ENCODE results near the gene CYBRD1.
"Not testable (repeated sequence)": the region's sequence is repeated elsewhere in the genome, so short reads cannot be mapped to it uniquely, and the experiment has no call there.

CYBRD1 gene, protein sequence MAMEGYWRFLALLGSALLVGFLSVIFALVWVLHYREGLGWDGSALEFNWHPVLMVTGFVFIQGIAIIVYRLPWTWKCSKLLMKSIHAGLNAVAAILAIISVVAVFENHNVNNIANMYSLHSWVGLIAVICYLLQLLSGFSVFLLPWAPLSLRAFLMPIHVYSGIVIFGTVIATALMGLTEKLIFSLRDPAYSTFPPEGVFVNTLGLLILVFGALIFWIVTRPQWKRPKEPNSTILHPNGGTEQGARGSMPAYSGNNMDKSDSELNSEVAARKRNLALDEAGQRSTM

GRCh38 chr2:171522052-171522787 is at the start of gene CYBRD1:
Gene CYBRD1, plus strand, starts transcription at chr2:171522474. Its CDS starts 72 bp downstream, at chr2:171522546.
- DNase-seq (ENCODE audit: low spot score): peak; percentile 77

- no peak for DNase-seq (ENCODE audit: low spot score)
Observed at GRCh38 chr2:171475979-171476378, 46.3 kb upstream of the CYBRD1 start.

- DNase-seq (ENCODE audit: low spot score): no peak
Observed at GRCh38 chr2:171478345-171478744, 43.9 kb upstream of the CYBRD1 start.

DNA sequence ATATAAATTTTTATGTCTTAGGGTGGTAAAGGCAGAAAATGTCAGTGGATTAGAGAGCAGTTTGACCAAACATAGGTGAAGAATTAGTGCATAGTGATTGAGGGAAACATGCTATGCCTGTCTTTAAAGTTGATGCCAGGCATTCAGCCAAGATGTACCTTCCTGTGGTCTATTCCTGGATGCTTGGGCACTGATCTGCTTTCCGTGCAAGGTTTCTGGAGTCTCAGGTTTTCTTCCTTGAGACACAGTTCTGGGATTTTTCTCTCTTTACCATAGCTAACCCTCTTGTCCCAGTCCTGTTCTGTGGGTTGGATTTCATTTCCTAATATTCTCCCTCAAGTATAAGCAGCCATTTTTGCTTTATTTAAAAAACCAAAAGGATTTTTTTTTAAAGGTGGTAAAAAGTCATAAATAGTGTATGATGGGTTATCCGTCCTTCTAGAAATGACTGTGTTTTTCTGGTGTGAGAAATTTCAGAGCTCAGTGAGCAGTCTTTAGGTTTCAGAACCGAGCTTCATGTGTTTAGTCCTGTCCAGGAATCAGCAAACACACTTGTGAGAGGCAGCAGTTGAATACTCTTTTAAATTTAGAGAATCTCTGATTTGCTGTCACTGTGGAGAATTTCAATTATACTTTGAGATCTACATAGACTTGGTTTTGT is 43.0 kb upstream of the CYBRD1 start:
- no peak for DNase-seq (ENCODE audit: low spot score)

GRCh38 chr2:171480908-171481307 is 41.4 kb upstream of the CYBRD1 start:
- no peak for DNase-seq (ENCODE audit: low spot score)

GRCh38 chr2:171482308-171482707 is 40.0 kb upstream of the CYBRD1 start:
- no peak for DNase-seq (ENCODE audit: low spot score)

GRCh38 chr2:171482877-171483276 is 39.4 kb upstream of the CYBRD1 start:
- DNase-seq (ENCODE audit: low spot score): no peak

DNA sequence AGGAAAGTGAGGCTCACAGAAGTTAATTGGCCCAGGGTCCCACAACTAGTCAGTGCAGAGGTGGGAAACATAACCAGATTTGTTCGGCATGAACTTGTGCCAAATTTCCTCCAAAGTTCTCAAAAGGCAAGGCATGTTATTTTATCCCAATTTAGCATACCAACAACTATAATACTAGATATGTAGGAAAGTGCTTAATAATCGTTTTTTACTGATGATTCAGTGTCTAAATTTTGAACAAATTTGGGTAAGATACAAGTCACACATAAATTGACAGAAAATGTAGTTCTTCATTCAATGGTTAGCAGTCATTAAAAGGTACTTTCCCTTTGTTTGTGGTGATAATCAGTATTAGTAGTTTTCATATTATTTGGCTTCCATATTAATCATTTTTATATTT is 38.5 kb upstream of the CYBRD1 start:
- DNase-seq (ENCODE audit: low spot score): no peak

DNA sequence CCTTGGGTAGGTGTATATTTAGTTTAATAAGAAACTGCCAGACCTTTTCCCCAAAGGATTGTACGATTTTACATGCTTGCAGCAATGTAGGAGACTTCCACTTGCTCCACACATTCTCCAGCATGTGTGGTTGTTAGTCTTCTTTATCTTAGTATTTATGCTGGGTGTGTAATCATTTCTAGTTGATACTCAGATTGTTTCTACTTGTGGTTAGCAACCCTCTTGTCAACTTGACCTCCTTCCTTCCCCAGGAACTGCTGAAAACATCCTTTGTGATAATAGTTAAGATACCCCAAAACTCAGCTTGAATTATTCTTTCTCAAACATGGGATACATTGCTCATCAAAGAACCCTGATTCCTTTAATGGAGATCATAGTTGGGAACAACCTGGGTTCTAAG is 37.2 kb upstream of the CYBRD1 start:
- no peak for DNase-seq (ENCODE audit: low spot score)

DNA sequence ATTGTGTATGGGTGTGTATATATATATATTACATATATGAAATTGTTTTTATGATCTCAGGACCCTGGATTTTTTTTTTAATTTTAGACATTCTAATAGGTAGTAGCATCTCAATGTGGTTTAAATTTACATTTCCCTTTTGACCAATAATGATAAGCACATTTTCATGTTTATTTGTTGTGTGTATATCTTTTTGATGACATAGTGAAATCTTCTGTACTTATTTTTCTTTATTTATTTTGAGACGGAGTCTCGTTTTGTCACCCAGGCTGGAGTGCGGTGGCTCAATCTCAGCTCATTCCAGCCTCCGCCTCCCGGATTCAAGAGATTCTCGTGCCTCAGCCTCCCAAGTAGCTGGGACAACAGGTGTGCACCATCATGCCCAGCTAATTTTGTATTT is 35.1 kb upstream of the CYBRD1 start:
- no peak for DNase-seq (ENCODE audit: low spot score)

DNA sequence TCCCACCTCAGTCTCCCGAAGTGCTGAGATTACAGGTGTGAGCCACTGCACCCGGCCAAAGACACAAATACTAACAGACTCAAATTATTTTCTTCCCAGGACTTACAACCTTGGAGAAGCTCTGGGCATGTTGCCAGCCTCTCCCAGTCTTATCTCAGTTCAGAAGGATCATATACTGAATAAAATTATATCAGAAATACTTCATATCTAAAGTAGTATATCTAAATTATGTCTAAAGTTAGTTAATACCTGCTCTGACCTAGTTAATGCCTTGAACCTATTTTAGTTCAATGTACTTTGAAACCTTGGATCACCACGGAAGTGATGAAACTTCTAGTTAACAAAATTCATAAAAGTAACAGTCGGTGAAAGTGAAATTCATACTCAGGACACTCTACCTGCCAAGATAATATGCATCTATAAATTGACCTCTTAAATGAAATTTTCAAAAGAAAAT is 34.4 kb upstream of the CYBRD1 start:
- DNase-seq (ENCODE audit: low spot score): no peak

GRCh38 chr2:171490577-171490976 is 31.7 kb upstream of the CYBRD1 start:
- no peak for DNase-seq (ENCODE audit: low spot score)

- DNase-seq (ENCODE audit: low spot score): no peak
Observed at GRCh38 chr2:171491292-171491691, 31.0 kb upstream of the CYBRD1 start.

- no peak for DNase-seq (ENCODE audit: low spot score)
Observed at GRCh38 chr2:171492664-171493063, 29.6 kb upstream of the CYBRD1 start.

- not testable (repeated sequence) for DNase-seq (ENCODE audit: low spot score)
Observed at GRCh38 chr2:171497664-171498063, 24.6 kb upstream of the CYBRD1 start.

DNA sequence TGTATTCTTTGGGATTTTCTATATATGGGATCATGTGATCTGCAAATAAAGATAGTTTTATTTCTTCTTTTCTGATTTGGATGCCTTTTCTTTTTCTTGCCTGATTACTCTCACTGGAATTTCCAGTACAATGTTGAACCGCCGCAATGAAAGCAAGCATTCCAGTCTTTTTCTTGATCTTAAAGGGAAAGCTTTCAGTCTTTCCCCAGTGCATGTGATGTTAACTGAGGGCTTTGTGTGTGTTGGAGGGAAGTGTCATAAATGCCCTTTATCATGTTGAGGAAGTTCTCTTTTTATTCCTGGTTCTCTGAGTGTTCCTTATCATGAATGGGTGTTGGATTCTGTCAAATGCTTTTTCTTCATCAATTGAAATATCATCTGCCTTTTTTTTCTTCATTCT is 16.9 kb upstream of the CYBRD1 start:
- no peak for DNase-seq (ENCODE audit: low spot score)

- no peak for DNase-seq (ENCODE audit: low spot score)
Observed at GRCh38 chr2:171509945-171510731, 12.1 kb upstream of the CYBRD1 start.

GRCh38 chr2:171512014-171512413 is 10.3 kb upstream of the CYBRD1 start:
- DNase-seq (ENCODE audit: low spot score): no peak

GRCh38 chr2:171512683-171513195 is 9.5 kb upstream of the CYBRD1 start:
- no peak for DNase-seq (ENCODE audit: low spot score)

DNA sequence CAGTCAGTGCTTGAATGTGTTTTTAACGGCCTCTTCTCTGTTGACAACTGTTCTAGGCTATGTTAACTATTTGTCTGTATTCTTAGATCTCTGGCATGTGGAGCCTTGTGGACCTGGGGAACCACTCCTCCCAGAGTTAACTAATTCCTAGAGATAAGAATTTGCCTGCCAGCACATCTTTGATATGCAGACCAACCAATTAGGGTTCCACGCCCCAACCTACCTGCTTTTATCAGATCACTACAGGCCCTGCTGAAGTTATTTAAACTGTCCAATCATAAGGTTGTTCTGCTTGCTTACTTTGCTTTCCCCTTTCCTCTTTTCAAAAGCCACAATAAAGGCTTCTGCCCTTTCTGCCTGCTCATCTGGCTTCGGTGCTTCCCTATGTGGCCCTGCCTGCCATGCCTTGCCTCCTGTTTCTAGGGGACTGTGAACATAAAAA is 8.5 kb upstream of the CYBRD1 start:
- peak; percentile 16 for DNase-seq (ENCODE audit: low spot score)

DNA sequence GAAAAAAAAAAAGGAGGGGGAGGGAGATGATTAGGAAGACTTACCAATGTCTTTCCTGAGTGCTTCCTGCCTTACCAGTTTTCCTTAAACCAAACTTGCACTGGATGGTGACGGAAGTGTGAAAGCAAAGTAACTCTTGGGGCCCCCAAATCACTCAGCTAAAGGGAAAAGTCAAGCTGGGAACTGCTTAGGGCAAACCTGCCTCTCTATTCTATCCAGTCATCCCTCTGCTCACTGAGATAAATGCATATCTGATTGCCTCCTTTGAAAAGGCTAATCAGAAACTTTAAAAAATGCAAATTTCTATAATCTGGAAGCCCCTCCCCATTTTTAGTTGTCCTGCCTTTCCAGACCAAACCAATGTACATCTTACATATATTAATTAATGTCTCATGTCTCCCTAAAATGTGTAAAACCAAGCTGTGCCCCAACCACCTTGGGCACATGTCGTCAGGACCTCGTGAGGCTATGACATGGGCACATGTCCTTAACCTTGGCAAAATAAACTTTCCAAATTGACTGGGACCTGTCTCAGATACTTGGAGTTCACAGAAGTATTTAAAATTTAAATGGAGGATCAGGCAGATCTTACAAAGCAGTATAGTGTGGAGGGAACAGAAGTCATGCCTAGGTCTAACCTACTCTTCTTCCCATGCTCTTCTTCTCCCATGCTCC is 7.2 kb upstream of the CYBRD1 start:
- no peak for DNase-seq (ENCODE audit: low spot score)

Data from NAMALWA (cell line).